Middle frontal gyrus (tissue), 1 donor: ENCODE measurements around the gene ERC2.

Experiments used
- DNase-seq: peaks from one replicate; pipeline ENCODE4 v3.0.0-alpha.2; 2015; ENCODE audit warnings: low spot score; ENCODE audit errors: extremely low spot score

ERC2 gene

GRCh38 chr3:55655544-55655943, 812.7 kb downstream of the ERC2 start:
- no peak for DNase-seq

- no peak for DNase-seq
Measured at GRCh38 chr3:55654123-55654760, 814.0 kb downstream of the ERC2 start.

- DNase-seq: no peak
Measured at GRCh38 chr3:55651011-55651410, 817.3 kb downstream of the ERC2 start.

GRCh38 chr3:55650011-55650410, 818.3 kb downstream of the ERC2 start:
- DNase-seq: no peak

- no peak for DNase-seq
Measured at GRCh38 chr3:55649554-55649953, 818.7 kb downstream of the ERC2 start.

GRCh38 chr3:55648591-55649318, 819.5 kb downstream of the ERC2 start:
- DNase-seq: no peak

GRCh38 chr3:55647670-55648069, 820.6 kb downstream of the ERC2 start:
- DNase-seq: no peak

- DNase-seq: no peak
Measured at GRCh38 chr3:55647063-55647462, 821.2 kb downstream of the ERC2 start.

GRCh38 chr3:55646121-55646520, 822.1 kb downstream of the ERC2 start:
- no peak for DNase-seq

GRCh38 chr3:55645422-55645821, 822.8 kb downstream of the ERC2 start:
- no peak for DNase-seq

GRCh38 chr3:55643283-55643682, 825.0 kb downstream of the ERC2 start:
- no peak for DNase-seq

GRCh38 chr3:55641964-55642363, 826.3 kb downstream of the ERC2 start:
- no peak for DNase-seq

GRCh38 chr3:55639896-55640765, 828.1 kb downstream of the ERC2 start:
- DNase-seq: no peak

GRCh38 chr3:55639143-55639542, 829.1 kb downstream of the ERC2 start:
- no peak for DNase-seq

GRCh38 chr3:55637906-55638638, 830.2 kb downstream of the ERC2 start:
- no peak for DNase-seq

- no peak for DNase-seq
Measured at GRCh38 chr3:55636300-55637195, 831.7 kb downstream of the ERC2 start.

GRCh38 chr3:55634345-55634744, 833.9 kb downstream of the ERC2 start:
- no peak for DNase-seq

- no peak for DNase-seq
Measured at GRCh38 chr3:55633333-55633732, 834.9 kb downstream of the ERC2 start.

- DNase-seq: no peak
Measured at GRCh38 chr3:55631766-55632331, 836.4 kb downstream of the ERC2 start.

- no peak for DNase-seq
Measured at GRCh38 chr3:55630921-55631299, 837.4 kb downstream of the ERC2 start.
